HepG2 (cell line): ENCODE results near the gene C1QTNF12. TPM values are rescaled to one million over a fixed set of nuclear protein-coding genes. Genes with fewer than 3 reads are reported as not detected.

Experiments used
- AHR ChIP-seq: IDR thresholded peaks from 2 replicates; pipeline ENCODE4 v1.6.1; 2018; ENCODE audit warnings: missing genetic modification reagents, missing compliant biosample characterization
- ARNT2 ChIP-seq: sonication (generic); formaldehyde crosslinking; IDR thresholded peaks from 2 replicates; pipeline ENCODE4 v1.8.0; 2022; ENCODE audit warnings: mild to moderate bottlenecking, low read depth, missing genetic modification reagents, moderate library complexity
- ATF1 ChIP-seq: IDR thresholded peaks from 2 replicates; pipeline ENCODE4 v1.6.1; 2016; ENCODE audit warnings: mild to moderate bottlenecking, control low read depth
- ATF7 ChIP-seq, 2 experiments: fragments of 450-650 bp in 1 of 2; sonication (generic) in 1 of 2; formaldehyde crosslinking in 1 of 2; IDR thresholded peaks; 2 replicates each; pipeline versions ENCODE4 v1.4.0 to v1.6.1; 2016 to 2020; ENCODE audit warnings: antibody characterized with exemption in 1 of 2, mild to moderate bottlenecking in 1 of 2, missing genetic modification reagents in 1 of 2
- ESRRA ChIP-seq: sonication (generic); formaldehyde crosslinking; IDR thresholded peaks from 2 replicates; pipeline ENCODE4 v1.5.1; 2020; ENCODE audit warnings: mild to moderate bottlenecking, low read depth, missing genetic modification reagents
- GABPA ChIP-seq, 2 experiments: IDR thresholded peaks; 2 replicates each; pipeline ENCODE4 v1.6.1; 2011 to 2016; ENCODE audit warnings: low read depth in 2 of 2, low read length in 1 of 2, missing biosample characterization in 1 of 2, missing genetic modification characterization in 1 of 2
- HNF4A ChIP-seq: sonication (generic); formaldehyde crosslinking; IDR thresholded peaks from 2 replicates; pipeline ENCODE4 v1.4.0; 2020; ENCODE audit warnings: missing genetic modification reagents
- NR2F1 ChIP-seq, 2 experiments: fragments of 450-650 bp in 1 of 2; formaldehyde crosslinking in 1 of 2; IDR thresholded peaks; 2 replicates each; pipeline versions ENCODE4 v1.5.0 to v1.6.1; 2016 to 2020; ENCODE audit warnings: mild to moderate bottlenecking in 1 of 2, missing compliant biosample characterization in 1 of 2, missing genetic modification reagents in 1 of 2, moderate library complexity in 1 of 2
- PLRG1 ChIP-seq: fragments of 450-650 bp; conservative IDR thresholded peaks from 2 replicates; pipeline ENCODE4 v1.6.1; 2016
- POLR2A ChIP-seq, 2 experiments: IDR thresholded peaks; 2 replicates each; pipeline ENCODE4 v1.6.1; 2011; ENCODE audit warnings: low read depth in 2 of 2, low read length in 2 of 2, mild to moderate bottlenecking in 1 of 2, moderate library complexity in 1 of 2; ENCODE audit not compliant: insufficient read depth in 1 of 2
- RFXANK ChIP-seq: IDR thresholded peaks from 2 replicates; pipeline ENCODE4 v1.6.1; 2016
- SKI ChIP-seq: fragments of 450-650 bp; IDR thresholded peaks from one replicate; pipeline ENCODE4 v1.6.1; 2018; ENCODE audit warnings: mild to moderate bottlenecking; ENCODE audit not compliant: partially characterized antibody
- SMARCC2 ChIP-seq: fragments of 450-650 bp; IDR thresholded peaks from 2 replicates; pipeline ENCODE4 v1.6.1; 2017; ENCODE audit warnings: antibody characterized with exemption, mild to moderate bottlenecking
- ZNF274 ChIP-seq: sonication (generic); formaldehyde crosslinking; IDR thresholded peaks from 2 replicates; pipeline ENCODE4 v1.5.1; 2020; ENCODE audit warnings: mild to moderate bottlenecking, missing genetic modification reagents
- ZNF280B ChIP-seq: sonication (generic); formaldehyde crosslinking; IDR thresholded peaks from 2 replicates; pipeline ENCODE4 v1.5.0; 2020; ENCODE audit warnings: missing genetic modification reagents, mild to moderate bottlenecking, borderline replicate concordance
- ZNF326 ChIP-seq: sonication (generic); formaldehyde crosslinking; IDR thresholded peaks from 2 replicates; pipeline ENCODE4 v1.4.0; 2020; ENCODE audit warnings: missing genetic modification reagents, borderline replicate concordance
- ZNF496 ChIP-seq: sonication (generic); formaldehyde crosslinking; IDR thresholded peaks from 2 replicates; pipeline ENCODE4 v1.8.1; 2023; ENCODE audit warnings: mild to moderate bottlenecking, moderate library complexity, missing genetic modification reagents; ENCODE audit not compliant: insufficient replicate concordance
- ZNF781 ChIP-seq: sonication (generic); formaldehyde crosslinking; IDR thresholded peaks from 2 replicates; pipeline ENCODE4 v1.5.1; 2020; ENCODE audit warnings: borderline replicate concordance, mild to moderate bottlenecking, missing genetic modification reagents; ENCODE audit errors: not compliant biosample characterization
- polyA plus RNA-seq, 8 experiments: library from polyadenylated mRNA; depleted of rRNA in 3 of 8; stranded (reverse) in 7 of 8; unstranded in 1 of 8; fragments of >200 nt; fragmentation: Illumina TruSeq in 4 of 8; extraction: Trizol in 4 of 8; gene quantifications; 2 replicates each; pipeline versions ENCODE4 v1.2.1 to v1.2.3, GENCODE V29; 2011 to 2016; ENCODE audit warnings: low read depth in 4 of 8, missing spikeins in 1 of 8, mixed read lengths in 1 of 8; ENCODE audit not compliant: insufficient read depth in 1 of 8
- total RNA-seq, 5 experiments: library from RNA; depleted of rRNA; stranded (reverse); fragments of >200 nt; fragmentation: Illumina TruSeq; extraction: Trizol; gene quantifications; 2 replicates each; pipeline ENCODE4 v1.2.3, GENCODE V29; 2016; ENCODE audit warnings: low read depth in 1 of 5
- TF ChIP-seq, protein P1 (sequence below): IDR thresholded peaks from 2 replicates; pipeline ENCODE4 v1.6.1; 2016; ENCODE audit warnings: control low read depth
- TF ChIP-seq, protein P2 (sequence below): sonication (generic); formaldehyde crosslinking; IDR thresholded peaks from 2 replicates; pipeline ENCODE4 v1.5.1; 2020; ENCODE audit warnings: missing genetic modification reagents, mild to moderate bottlenecking, borderline replicate concordance
- TF ChIP-seq, protein P3 (sequence below): sonication (generic); formaldehyde crosslinking; IDR thresholded peaks from 2 replicates; pipeline ENCODE4 v1.5.0; 2020; ENCODE audit warnings: mild to moderate bottlenecking, missing genetic modification reagents
- TF ChIP-seq, protein P4 (sequence below): sonication (generic); formaldehyde crosslinking; IDR thresholded peaks from 2 replicates; pipeline ENCODE4 v1.4.0; 2020; ENCODE audit warnings: mild to moderate bottlenecking, low read depth, missing genetic modification reagents

The C1QTNF12 gene
- total and polyA plus RNA-seq, 2 of the 13 experiments (the other 11 are each of a cell fraction or from before 2014, with no cell fraction given), result 0.18 to 0.64 TPM

- no peak for TF ChIP-seq ZNF496 (CRISPR knock-in tag)
- peak; percentile 19; the same call in 1 of the 2 replicates for TF ChIP-seq ARNT2
- TF ChIP-seq ZNF274 (CRISPR knock-in tag), result no peak
- TF ChIP-seq, protein P1, sequence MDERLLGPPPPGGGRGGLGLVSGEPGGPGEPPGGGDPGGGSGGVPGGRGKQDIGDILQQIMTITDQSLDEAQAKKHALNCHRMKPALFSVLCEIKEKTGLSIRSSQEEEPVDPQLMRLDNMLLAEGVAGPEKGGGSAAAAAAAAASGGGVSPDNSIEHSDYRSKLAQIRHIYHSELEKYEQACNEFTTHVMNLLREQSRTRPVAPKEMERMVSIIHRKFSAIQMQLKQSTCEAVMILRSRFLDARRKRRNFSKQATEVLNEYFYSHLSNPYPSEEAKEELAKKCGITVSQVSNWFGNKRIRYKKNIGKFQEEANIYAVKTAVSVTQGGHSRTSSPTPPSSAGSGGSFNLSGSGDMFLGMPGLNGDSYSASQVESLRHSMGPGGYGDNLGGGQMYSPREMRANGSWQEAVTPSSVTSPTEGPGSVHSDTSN, result no peak
- no peak for TF ChIP-seq PLRG1
- no peak for TF ChIP-seq ZNF280B (CRISPR knock-in tag)
- no peak for TF ChIP-seq ATF1 (CRISPR knock-in tag)
- no peak for TF ChIP-seq ZNF781 (CRISPR knock-in tag)
- peak; percentile 43; the same call in 1 of the 2 replicates for TF ChIP-seq AHR
- TF ChIP-seq, protein P2, sequence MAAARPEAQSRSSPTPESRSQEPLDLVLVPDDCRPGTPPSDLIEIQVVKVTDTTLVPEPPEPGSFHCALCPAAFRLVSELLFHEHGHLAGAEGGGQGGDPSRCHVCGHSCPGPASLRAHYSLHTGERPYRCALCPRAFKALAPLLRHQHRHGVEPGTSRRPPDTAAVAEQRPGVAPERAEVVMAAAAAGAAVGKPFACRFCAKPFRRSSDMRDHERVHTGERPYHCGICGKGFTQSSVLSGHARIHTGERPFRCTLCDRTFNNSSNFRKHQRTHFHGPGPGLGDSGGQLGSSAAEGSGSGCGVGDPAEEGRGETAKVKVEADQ (CRISPR knock-in tag), result no peak
- TF ChIP-seq ESRRA (CRISPR knock-in tag), result no peak
- TF ChIP-seq RFXANK, result no peak
- TF ChIP-seq ATF7 (IDR thresholded peaks at IDR 0.05), result no peak
- 0 out of 2 replicates have a peak, but pooled peaks have one; percentile 41 for TF ChIP-seq ATF7 (CRISPR knock-in tag; IDR thresholded peaks at IDR 0.05)
- no peak for TF ChIP-seq NR2F1 (CRISPR knock-in tag; IDR thresholded peaks at IDR 0.05)
- TF ChIP-seq ZNF326, result no peak
- no peak for TF ChIP-seq GABPA (IDR thresholded peaks at IDR 0.05; ENCODE audit: low read depth, low read length)
- no peak for TF ChIP-seq GABPA (CRISPR knock-in tag; IDR thresholded peaks at IDR 0.05; ENCODE audit: low read depth)
- TF ChIP-seq, protein P3, sequence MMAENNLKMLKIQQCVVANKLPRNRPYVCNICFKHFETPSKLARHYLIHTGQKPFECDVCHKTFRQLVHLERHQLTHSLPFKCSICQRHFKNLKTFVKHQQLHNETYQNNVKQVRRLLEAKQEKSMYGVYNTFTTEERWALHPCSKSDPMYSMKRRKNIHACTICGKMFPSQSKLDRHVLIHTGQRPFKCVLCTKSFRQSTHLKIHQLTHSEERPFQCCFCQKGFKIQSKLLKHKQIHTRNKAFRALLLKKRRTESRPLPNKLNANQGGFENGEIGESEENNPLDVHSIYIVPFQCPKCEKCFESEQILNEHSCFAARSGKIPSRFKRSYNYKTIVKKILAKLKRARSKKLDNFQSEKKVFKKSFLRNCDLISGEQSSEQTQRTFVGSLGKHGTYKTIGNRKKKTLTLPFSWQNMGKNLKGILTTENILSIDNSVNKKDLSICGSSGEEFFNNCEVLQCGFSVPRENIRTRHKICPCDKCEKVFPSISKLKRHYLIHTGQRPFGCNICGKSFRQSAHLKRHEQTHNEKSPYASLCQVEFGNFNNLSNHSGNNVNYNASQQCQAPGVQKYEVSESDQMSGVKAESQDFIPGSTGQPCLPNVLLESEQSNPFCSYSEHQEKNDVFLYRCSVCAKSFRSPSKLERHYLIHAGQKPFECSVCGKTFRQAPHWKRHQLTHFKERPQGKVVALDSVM, result no peak
- TF ChIP-seq, protein P4, sequence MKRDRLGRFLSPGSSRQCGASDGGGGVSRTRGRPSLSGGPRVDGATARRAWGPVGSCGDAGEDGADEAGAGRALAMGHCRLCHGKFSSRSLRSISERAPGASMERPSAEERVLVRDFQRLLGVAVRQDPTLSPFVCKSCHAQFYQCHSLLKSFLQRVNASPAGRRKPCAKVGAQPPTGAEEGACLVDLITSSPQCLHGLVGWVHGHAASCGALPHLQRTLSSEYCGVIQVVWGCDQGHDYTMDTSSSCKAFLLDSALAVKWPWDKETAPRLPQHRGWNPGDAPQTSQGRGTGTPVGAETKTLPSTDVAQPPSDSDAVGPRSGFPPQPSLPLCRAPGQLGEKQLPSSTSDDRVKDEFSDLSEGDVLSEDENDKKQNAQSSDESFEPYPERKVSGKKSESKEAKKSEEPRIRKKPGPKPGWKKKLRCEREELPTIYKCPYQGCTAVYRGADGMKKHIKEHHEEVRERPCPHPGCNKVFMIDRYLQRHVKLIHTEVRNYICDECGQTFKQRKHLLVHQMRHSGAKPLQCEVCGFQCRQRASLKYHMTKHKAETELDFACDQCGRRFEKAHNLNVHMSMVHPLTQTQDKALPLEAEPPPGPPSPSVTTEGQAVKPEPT, result peak; percentile 56; the same call in 1 of the 2 replicates
- TF ChIP-seq SKI, result no peak
- TF ChIP-seq SMARCC2, result no peak
- no peak for TF ChIP-seq HNF4A
- no peak for TF ChIP-seq POLR2A (IDR thresholded peaks at IDR 0.05; ENCODE audit: insufficient read depth in 1 of 2, low read depth in 2 of 2, low read length in 2 of 2)
These were observed 10.3 kb downstream of the C1QTNF12 start (continued) for GRCh38 chr1:1236176-1236763.
